ENCODE results near the gene WDR1.

DNA sequence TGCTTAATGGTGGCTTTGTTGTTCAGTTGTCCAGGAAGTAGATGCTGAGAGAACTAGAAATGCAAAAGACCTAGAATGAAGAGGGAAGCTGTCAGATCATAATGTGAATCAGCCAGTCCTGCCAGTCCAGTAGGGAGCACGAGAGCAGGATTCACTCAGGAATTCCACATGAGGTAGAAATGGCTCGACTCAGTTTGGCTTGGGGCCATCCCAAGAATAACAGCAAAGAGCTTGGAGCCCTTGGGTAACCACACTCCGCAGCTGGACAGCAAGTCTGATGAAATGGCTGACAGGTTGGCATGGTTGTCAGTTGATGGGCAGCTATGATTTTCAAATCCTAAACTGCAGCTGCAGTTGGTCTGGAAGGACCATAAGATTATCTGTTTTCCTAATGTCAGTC, 44.5 kb upstream of the WDR1 start:
- TF ChIP-seq, protein P1, sequence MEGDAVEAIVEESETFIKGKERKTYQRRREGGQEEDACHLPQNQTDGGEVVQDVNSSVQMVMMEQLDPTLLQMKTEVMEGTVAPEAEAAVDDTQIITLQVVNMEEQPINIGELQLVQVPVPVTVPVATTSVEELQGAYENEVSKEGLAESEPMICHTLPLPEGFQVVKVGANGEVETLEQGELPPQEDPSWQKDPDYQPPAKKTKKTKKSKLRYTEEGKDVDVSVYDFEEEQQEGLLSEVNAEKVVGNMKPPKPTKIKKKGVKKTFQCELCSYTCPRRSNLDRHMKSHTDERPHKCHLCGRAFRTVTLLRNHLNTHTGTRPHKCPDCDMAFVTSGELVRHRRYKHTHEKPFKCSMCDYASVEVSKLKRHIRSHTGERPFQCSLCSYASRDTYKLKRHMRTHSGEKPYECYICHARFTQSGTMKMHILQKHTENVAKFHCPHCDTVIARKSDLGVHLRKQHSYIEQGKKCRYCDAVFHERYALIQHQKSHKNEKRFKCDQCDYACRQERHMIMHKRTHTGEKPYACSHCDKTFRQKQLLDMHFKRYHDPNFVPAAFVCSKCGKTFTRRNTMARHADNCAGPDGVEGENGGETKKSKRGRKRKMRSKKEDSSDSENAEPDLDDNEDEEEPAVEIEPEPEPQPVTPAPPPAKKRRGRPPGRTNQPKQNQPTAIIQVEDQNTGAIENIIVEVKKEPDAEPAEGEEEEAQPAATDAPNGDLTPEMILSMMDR (IDR thresholded peaks at IDR 0.05): no peak
- TF ChIP-seq POLR2A (IDR thresholded peaks at IDR 0.05): no peak

Data from thyroid gland (tissue), 4 donors.